ENCODE data around the gene PALD1. TPM values are rescaled to one million over a fixed set of nuclear protein-coding genes. Genes with fewer than 3 reads are reported as not detected.

Gene PALD1
- total and polyA plus RNA-seq, 2 of the 13 experiments (the other 11 are each of a cell fraction or from before 2014, with no cell fraction given) = 0.07 to 0.09 TPM

DNA sequence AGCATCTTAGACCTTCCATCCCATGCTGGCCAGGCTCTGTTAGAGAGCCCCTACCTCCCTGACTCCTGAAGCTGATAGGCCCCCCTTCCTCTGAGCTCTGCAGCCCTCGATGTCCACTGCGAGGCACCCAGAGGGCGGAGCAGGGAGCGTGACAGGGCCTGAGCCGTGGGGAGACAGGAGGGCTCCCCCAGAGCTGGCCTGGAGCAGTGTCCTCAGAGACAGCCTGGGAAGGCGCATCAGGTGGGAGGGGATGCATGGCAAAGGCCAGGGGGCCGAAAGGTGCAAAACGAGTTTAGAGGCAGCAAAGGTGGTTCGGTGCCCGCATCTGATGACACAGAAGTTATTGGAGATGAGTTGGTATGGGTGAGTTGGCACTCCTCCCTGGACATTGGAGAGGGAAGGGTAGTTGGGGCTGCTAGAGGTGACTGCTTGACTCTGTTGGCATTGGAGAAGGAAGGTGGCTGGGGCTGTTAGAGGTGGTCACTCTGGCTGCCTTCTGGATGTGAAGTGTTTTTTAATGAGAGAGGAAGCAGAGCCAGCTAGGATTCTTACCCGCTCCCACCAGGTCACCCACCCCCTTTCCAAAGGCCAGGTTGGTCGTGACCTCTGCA is 70.9 kb downstream of the PALD1 start:
- peak; percentile 11; the same call in 2 of the 3 replicates for ATAC-seq
- Histone ChIP-seq H3K27me3 (ENCODE audit: control insufficient read depth in 1 of 2, insufficient read depth in 2 of 2, low read length in 2 of 2) (peaks cover 1 to 4% of the 10 kb centered on the region in 2 experiments; a peak in 2 of 5 replicates), H3K4me3 (replicated peaks in 1 of 3; ENCODE audit: insufficient read depth in 1 of 3, low read depth in 2 of 3, low read length in 3 of 3) (no peak overlapping the region), H3K4me2 (ENCODE audit: low read depth, low read length) (no peak overlapping the region), H3K9ac (ENCODE audit: insufficient read depth, low read depth, low read length) (no peak overlapping the region), H3K36me3 (replicated peaks in 1 of 2; ENCODE audit: control insufficient read depth in 1 of 2, insufficient read depth in 2 of 2, low read length in 2 of 2) (no peaks in the 10 kb centered on the region), H3K9me3 (ENCODE audit: low read length) (no peaks in the 10 kb centered on the region), H2AFZ (ENCODE audit: low read length) (no peak overlapping the region), H3K4me1 (ENCODE audit: insufficient read depth, low read length) (peaks cover 26% of the 10 kb centered on the region), H3K27ac (ENCODE audit: extremely low read length, insufficient read depth, low read length) (no peak overlapping the region), H4K20me1 (ENCODE audit: insufficient read depth, low read length) (no peaks in the 10 kb centered on the region), H3K79me2 (ENCODE audit: insufficient read depth, low read length) (no peaks in the 10 kb centered on the region)
- TF ChIP-seq TP53 (CRISPR knock-in tag; conservative IDR thresholded peaks at IDR 0.05) = no peak
- no peak for TF ChIP-seq ZC3H13 (CRISPR knock-in tag; IDR thresholded peaks at IDR 0.05)
- TF ChIP-seq RARA (CRISPR knock-in tag; IDR thresholded peaks at IDR 0.05) = no peak
- TF ChIP-seq, protein P1, sequence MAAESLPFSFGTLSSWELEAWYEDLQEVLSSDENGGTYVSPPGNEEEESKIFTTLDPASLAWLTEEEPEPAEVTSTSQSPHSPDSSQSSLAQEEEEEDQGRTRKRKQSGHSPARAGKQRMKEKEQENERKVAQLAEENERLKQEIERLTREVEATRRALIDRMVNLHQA (CRISPR knock-in tag; IDR thresholded peaks at IDR 0.05) = no peak
- TF ChIP-seq AKAP8 (CRISPR knock-in tag; IDR thresholded peaks at IDR 0.05) = no peak
- TF ChIP-seq, protein P2, sequence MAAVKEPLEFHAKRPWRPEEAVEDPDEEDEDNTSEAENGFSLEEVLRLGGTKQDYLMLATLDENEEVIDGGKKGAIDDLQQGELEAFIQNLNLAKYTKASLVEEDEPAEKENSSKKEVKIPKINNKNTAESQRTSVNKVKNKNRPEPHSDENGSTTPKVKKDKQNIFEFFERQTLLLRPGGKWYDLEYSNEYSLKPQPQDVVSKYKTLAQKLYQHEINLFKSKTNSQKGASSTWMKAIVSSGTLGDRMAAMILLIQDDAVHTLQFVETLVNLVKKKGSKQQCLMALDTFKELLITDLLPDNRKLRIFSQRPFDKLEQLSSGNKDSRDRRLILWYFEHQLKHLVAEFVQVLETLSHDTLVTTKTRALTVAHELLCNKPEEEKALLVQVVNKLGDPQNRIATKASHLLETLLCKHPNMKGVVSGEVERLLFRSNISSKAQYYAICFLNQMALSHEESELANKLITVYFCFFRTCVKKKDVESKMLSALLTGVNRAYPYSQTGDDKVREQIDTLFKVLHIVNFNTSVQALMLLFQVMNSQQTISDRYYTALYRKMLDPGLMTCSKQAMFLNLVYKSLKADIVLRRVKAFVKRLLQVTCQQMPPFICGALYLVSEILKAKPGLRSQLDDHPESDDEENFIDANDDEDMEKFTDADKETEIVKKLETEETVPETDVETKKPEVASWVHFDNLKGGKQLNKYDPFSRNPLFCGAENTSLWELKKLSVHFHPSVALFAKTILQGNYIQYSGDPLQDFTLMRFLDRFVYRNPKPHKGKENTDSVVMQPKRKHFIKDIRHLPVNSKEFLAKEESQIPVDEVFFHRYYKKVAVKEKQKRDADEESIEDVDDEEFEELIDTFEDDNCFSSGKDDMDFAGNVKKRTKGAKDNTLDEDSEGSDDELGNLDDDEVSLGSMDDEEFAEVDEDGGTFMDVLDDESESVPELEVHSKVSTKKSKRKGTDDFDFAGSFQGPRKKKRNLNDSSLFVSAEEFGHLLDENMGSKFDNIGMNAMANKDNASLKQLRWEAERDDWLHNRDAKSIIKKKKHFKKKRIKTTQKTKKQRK (IDR thresholded peaks at IDR 0.05; ENCODE audit: low read length) = no peak
- TF ChIP-seq, protein P3, sequence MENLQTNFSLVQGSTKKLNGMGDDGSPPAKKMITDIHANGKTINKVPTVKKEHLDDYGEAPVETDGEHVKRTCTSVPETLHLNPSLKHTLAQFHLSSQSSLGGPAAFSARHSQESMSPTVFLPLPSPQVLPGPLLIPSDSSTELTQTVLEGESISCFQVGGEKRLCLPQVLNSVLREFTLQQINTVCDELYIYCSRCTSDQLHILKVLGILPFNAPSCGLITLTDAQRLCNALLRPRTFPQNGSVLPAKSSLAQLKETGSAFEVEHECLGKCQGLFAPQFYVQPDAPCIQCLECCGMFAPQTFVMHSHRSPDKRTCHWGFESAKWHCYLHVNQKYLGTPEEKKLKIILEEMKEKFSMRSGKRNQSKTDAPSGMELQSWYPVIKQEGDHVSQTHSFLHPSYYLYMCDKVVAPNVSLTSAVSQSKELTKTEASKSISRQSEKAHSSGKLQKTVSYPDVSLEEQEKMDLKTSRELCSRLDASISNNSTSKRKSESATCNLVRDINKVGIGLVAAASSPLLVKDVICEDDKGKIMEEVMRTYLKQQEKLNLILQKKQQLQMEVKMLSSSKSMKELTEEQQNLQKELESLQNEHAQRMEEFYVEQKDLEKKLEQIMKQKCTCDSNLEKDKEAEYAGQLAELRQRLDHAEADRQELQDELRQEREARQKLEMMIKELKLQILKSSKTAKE (CRISPR knock-in tag; IDR thresholded peaks at IDR 0.05; ENCODE audit: borderline replicate concordance) = no peak
- TF ChIP-seq ZNF451 (CRISPR knock-in tag; IDR thresholded peaks at IDR 0.05) = no peak
- no peak for TF ChIP-seq THYN1 (CRISPR knock-in tag; IDR thresholded peaks at IDR 0.05; ENCODE audit: borderline replicate concordance, low read depth)
- no peak for TF ChIP-seq CBFB (CRISPR knock-in tag; IDR thresholded peaks at IDR 0.05)
- TF ChIP-seq ZZZ3 (CRISPR knock-in tag; IDR thresholded peaks at IDR 0.05; ENCODE audit: borderline replicate concordance) = no peak
- TF ChIP-seq ISX (CRISPR knock-in tag; conservative IDR thresholded peaks at IDR 0.05) = no peak
- TF ChIP-seq MLLT10 (CRISPR knock-in tag; IDR thresholded peaks at IDR 0.05) = no peak
- DNase-seq (ENCODE audit: low spot score) = no peak
- in situ Hi-C loops (cut with HindIII; ENCODE audit: extremely low pct_ligation_motif_present, low pct_unique_long_range_greater_than_20kb) (loop anchor here (5.0 kb wide), 1 partner anchor 213 kb away; no protein-coding TSS in a partner anchor), intact Hi-C loops (cut with micrococcal nuclease; ENCODE audit: unreplicated experiment) (no loop called here)
- ChIA-PET POLR2A (no interaction called here), CTCF (ENCODE audit: low intra/inter-chr PET ratio, low total read pairs) (interaction anchor here (2.4 to 2.6 kb wide), 2 partner anchors 209 to 331 kb away, joined by 15 to 27 read pairs; no protein-coding TSS in a partner anchor)
- no TSS peak for BruUV-seq (replicated peaks)
- 59% methylated on average over 11 of the region's 12 CpGs for WGBS (ENCODE audit: low lambda C conversion rate)
- FAIRE-seq = no peak

All from HepG2 (cell line).